CD4-positive, alpha-beta T cell treated with Interleukin-10 for 1 hour (primary cell): ENCODE measurements around the gene OR14J1.
"Not testable (repeated sequence)": the region's sequence is repeated elsewhere in the genome, so short reads cannot be mapped to it uniquely, and the experiment has no call there.

Experiments
- DNase-seq: peaks from one replicate; pipeline ENCODE4 v3.0.0-alpha.2; 2020

OR14J1 gene, protein sequence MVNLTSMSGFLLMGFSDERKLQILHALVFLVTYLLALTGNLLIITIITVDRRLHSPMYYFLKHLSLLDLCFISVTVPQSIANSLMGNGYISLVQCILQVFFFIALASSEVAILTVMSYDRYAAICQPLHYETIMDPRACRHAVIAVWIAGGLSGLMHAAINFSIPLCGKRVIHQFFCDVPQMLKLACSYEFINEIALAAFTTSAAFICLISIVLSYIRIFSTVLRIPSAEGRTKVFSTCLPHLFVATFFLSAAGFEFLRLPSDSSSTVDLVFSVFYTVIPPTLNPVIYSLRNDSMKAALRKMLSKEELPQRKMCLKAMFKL

DNA sequence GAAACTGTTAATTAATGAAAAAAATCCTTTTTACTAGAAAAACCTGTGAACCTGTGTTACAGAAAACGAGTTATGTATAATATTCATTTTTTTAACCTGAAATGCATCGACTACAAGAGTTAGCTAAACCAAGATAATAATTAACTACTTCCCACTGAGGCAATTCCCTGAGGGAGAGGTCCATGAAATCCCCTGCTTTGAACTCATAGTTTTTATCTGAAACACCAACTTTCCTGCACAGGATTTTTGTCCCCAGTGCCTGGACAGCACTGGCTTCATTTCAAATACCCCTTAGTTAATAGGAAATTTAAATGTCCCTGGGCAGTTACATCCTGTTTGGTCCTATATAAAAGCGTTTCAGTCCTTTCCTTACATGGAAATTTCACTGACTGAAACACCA, at the start of gene OR14J1:
Gene OR14J1 (plus strand): TSS at position 386 of the 400 bp plus-strand sequence. CDS start 4,989 bp downstream, outside the sequence.
- DNase-seq = no peak

DNA sequence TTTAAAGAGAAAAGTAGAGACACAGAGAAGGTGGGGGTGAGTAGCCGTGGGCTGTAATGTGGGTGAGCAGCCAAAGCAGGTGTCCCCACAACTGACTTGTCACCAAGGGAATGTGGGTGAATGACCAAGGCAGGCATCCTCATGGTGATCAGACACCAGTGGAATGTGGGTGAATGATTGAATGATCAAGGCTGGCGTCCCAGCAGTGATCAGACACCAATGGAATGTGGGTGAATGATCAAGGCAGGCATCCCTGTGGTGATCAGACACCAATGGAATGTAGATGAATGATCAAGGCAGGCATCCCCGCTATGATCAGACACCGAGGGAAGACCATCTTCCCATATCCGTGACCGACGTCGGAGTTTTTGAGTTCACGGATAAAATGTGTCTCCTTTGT, 49.8 kb upstream of the OR14J1 start:
- no peak for DNase-seq

DNA sequence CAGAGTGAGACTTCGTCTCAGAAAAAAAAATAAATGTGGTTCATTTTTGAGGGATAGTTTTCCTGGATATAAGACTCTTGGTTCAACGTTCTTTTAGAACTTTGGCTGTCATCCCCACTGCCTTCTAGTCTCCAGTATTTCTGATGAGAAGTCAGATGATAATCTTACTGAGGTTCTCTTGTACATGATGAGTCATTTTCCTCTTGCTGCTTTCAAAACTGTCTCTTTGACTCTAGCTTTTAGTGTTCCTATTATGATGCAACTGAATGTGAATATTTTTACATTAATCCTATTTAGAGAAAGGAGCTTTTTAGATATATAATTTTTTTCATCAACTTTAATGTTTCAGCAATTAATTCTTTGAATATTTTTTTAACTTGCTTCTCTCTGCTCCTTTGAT, 46.0 kb upstream of the OR14J1 start:
- DNase-seq = no peak

DNA sequence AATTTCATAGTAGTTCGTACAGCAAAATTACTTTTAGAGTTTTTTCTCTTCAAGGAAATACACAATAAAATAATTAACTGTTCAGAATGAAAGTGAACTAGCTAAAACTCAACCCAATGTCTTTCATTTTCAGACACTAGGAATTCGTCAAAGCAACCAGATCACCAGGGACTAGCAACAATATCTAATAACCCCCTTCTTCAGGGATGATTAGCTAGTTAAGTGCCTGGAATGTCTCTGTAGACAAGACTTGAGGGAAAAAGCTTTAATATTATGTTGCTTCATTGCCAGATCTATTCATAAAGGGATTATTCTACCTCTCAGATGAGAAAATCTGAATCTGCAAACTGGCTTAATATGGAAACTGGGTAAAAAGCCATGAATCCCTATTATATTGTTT, 41.8 kb upstream of the OR14J1 start:
- no peak for DNase-seq

DNA sequence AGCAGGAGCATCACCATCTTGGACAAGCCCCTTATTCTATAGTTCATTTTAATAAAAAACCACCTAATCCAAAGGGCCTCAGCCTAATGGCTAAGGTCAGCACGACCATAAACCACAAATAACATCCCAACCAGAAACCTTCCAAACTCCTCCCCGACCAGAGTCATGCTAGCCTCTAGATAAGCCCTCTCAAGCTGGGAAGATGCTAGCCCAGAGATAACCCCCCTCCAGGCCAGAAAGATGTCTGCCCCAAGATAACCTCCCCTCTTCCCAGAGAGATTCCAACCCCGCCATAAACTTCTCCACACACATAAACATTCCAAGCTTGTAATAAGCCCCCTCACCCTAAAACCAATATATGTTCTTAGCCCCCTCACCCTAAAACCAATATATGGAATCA, 38.5 kb upstream of the OR14J1 start:
- DNase-seq = no peak

DNA sequence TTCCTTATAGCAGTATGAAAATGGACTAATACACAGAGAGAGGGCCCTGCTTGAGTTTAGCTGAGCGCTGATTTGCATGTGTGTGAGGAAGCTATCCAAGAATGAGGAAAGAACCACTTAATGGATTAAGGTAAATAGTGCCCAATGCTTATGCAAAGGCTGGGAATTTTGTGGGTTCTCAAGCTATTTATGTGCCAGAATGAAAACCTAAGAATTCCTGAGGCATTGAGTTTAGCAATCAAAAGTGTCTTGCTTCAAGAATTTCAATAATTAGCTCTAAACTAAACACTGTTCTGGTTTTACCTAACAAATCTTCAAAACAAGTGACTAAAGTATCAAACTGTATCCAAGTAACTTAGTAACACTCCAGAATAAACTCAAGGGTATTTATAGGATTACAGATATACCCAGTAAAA, 7.0 kb upstream of the OR14J1 start:
- no peak for DNase-seq

DNA sequence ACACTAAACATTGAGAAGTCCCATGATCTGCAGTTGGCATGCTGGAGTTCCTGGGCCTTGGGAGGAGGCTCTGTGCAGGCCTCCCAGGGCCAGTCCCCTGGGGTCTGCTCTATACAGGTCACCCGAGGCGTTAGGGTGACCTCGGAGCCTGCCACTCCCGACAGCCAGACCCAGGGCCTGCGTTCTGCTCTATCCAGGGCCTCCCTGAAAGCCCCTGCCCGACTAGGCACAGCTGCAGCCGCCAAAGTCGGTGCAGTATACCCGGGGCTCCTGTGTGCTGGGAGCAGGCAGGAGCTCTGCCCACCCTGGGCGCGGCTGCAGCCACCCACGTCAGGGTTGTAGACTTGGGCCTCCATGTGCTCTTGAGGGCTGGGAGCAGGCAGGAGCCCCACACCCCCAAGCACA, 6.3 kb upstream of the OR14J1 start:
- no peak for DNase-seq

DNA sequence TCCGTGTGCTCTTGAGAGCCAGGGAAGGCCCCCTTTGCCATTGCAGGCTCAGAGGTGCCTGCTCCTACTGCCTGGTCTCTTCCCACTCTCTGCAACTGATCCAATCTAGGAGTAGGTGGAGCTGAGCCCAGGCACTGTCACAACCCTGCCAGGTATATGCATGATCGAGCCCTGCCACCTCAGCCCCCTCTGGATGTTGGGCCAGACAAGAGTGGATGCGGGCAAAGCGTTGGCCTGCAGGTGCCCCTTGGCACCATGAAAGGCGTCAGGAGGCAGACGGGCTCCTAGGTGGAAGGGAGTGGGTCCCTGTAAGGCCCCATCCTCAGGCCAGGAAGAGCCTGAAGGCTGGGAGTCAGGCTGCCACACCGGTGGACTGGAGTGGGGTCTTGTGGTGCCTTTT, 5.9 kb upstream of the OR14J1 start:
- no peak for DNase-seq

DNA sequence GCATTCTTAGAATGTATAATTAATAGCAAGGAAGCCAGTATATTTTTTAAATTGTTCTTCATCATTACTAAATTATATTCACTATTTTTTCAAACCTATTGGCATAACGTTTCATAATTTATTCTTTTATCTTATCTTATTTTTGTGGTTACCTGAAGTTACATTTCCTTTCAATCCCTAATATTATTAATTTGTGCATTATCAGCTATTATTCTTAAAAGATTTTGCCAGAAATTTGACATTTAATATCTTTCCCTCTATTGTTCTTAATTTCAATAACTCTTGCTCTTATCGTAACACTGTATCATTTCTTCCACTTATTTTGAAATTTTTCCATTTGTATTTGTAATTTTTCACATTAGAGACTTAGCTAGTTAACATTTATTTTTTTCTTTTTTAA, 18.4 kb downstream of the OR14J1 start:
- DNase-seq = no peak

DNA sequence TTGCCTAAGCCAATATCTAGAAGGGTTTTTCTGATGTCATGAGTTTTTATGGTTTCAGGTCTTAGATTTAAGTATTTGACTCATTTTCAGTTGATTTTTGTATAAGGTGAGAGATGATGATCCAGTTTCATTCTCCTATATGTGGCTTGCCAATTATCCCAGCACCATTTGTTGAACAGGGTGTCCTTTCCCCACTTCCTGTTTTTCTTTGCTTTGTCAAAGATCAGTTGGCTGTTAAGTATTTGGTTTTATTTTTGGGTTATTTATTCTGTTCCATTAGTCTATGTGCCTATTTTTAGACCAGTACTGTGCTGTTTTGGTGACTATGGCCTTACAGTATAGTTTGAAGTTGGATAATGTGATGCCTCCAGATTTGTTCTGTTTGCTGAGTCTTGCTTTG, 21.8 kb downstream of the OR14J1 start:
- DNase-seq = not testable (repeated sequence)

DNA sequence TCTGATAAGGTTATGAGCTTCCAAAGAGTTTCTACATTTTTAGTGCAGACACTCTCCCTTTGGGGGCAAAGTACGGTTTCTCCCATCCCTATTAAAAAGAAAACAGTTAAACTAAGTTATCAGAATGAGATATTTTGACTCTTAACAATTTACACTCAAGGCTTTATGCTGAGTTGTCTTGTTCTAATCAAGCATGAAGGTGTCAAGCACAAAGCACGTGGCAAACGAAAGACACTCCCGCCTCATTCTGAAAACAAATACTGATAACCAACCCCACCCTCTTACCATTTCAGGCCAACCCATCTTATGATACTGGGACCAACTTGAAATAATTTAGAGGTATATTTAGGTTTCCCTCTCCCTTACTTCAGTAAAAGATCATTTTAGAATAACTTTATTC, 24.3 kb downstream of the OR14J1 start:
- no peak for DNase-seq

DNA sequence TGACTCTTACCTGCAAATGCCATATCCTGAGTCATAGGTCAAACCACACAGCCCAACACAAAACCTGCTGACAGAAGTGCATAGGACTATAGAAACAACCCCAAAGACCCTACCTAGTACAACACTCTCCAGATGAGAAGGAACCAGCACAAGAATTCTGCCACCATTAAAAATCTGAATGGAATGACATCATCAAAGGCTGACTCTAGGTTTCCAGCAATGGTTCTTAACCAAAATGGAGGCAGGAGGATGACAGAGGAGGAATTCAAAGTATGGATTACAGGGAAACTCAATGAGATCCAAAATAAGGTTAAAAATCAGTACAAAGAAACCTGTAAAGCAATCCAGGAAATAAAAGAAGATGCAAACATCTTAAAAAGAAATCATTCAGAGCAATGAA, 31.2 kb downstream of the OR14J1 start:
- DNase-seq = no peak

DNA sequence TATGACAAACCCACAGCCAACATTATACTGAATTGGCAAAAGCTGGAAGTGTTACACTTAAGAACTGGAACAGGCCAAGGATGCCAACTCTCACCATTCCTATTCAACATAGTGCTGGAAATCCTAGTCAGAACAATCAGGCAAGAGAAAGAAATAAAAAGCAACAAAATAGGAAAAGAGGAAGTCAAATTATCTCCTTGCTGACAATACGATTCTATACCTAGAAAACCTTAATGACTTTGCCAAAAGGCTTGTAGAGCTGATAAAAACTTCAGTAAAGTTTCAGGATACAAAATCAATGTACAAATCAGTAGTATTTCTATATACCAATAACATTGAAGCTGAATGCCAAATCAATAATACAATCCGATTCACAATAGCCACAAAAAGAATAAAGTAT, 34.8 kb downstream of the OR14J1 start:
- no peak for DNase-seq

DNA sequence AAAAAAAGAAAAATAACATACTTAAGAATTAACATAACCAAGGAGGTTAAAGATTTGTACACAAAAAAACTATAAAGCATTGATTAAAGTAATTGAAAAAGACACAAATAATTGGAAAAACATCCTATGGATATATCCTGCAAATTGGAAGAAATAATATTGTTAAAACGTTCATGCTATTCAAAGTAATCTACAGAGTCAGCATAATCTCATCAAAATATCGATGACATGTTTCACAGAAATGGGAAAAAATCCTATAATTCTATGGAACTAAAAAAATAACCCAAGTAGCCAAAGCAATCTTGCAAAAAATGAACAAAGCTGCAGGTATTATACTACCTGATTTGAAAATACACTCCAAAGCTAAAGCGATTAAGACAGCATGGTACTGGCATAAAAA, 43.9 kb downstream of the OR14J1 start:
- no peak for DNase-seq

DNA sequence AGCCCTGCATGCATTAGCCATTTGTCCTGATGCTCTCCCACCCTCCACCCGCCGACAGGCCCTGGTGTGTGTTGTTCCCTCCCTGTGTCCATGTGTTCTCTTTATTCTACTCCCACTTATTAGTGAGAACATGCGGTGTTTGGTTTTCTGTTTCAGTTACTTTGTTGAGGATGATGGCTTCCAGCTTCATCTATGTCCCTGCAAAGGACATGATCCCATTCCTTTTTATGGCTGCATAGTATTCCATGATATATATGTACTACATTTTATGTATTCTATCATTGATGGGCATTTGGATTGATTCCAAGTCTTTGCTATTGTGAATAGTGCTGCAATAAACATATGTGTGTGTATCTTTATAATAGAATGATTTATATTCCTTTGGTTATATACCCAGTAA, 47.8 kb downstream of the OR14J1 start:
- DNase-seq = not testable (repeated sequence)

DNA sequence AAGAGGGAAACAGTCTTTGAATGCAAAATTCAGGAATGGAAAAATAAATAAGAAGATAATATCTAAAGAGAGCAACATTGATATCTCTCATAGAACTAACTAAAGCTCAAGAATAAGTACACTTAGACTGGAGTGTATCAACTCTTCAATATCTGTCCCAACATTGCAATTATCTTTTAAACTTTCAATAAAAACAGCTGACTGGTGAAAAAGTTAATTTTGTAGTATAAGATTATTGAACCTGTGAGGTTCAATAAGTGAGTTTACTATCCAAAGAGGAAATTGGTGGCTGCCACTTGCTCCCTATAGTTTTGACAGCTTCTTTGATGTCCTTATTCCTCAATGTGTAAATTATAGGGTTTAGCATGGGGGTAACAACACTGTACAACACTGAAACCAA, 53.5 kb downstream of the OR14J1 start:
- DNase-seq = no peak

DNA sequence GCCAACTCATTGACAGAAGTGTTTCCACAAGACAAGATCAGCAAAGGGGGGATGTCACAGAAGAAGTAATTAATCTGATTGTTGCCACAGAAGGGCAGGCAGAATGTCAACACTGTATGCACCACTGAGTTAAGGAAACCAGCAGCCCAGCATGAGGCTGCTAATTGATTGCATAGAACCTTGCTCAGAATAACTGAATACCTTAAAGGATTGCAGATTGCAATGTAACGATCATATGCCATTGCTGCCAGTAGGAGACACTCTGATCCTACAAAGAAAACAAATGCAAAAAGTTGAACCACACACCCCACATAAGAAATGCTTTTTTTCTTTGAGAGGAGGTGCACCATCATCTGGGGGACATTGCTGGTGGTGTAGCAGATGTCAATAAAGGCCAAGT, 54.1 kb downstream of the OR14J1 start:
- no peak for DNase-seq
